ENCODE data around the gene RAD50. TPM values are rescaled to one million over a fixed set of nuclear protein-coding genes. Genes with fewer than 3 reads are reported as not detected.

RAD50 gene
- 19.8 and 31.8 TPM in 2 replicates for total RNA-seq

GRCh38 chr5:132556763-132557477, at the start of gene RAD50:
Gene RAD50, plus strand, starts transcription at chr5:132556977. Its CDS starts 348 bp downstream, at chr5:132557325.

GRCh38 chr5:132543472-132544201, 13.1 kb upstream of the RAD50 start, which contains the start of gene IL5:
Gene IL5, minus strand, starts transcription at chr5:132543522. Its CDS starts 44 bp downstream, at chr5:132543478.

GRCh38 chr5:132657676-132658380, 101.1 kb downstream of the RAD50 start, which contains the start of gene IL13:
Gene IL13, plus strand, starts transcription at chr5:132658173. Its CDS starts 14 bp downstream, at chr5:132658187.

GRCh38 chr5:132673939-132674630, 117.3 kb downstream of the RAD50 start, which contains the start of gene IL4:
Gene IL4, plus strand, starts transcription at chr5:132673989. Its CDS starts 62 bp downstream, at chr5:132674051.

Other genes starting within 250 kb of the RAD50 start
- gene SLC22A5, start 187.3 kb upstream of the RAD50 start, total RNA-seq, result 7.7 and 12.5 TPM in 2 replicates
- 3.6 and 12.8 TPM in 2 replicates for gene IRF1, start 66.2 kb upstream of the RAD50 start, total RNA-seq
- not detected in 2 replicates for gene IL5, start 13.5 kb upstream of the RAD50 start, total RNA-seq
- gene IL13, start 101.2 kb downstream of the RAD50 start, total RNA-seq, result not detected in 2 replicates
- not detected in 2 replicates for gene IL4, start 117.0 kb downstream of the RAD50 start, total RNA-seq
- gene KIF3A, start 180.6 kb downstream of the RAD50 start, total RNA-seq, result 5.1 and 6.0 TPM in 2 replicates
- under 0.01 and 0.48 TPM in 2 replicates for gene CCNI2, start 190.4 kb downstream of the RAD50 start, total RNA-seq
- gene SEPTIN8, start 220.3 kb downstream of the RAD50 start, total RNA-seq, result 21.3 and 40.7 TPM in 2 replicates

Measured in tracheal epithelial cell (primary cell).